ENCODE results near the gene POLD4. TPM values are rescaled to one million over a fixed set of nuclear protein-coding genes. Genes with fewer than 3 reads are reported as not detected.

The POLD4 gene
- total RNA-seq, 1 experiment from 2014 or later, result 44.2 TPM

DNA sequence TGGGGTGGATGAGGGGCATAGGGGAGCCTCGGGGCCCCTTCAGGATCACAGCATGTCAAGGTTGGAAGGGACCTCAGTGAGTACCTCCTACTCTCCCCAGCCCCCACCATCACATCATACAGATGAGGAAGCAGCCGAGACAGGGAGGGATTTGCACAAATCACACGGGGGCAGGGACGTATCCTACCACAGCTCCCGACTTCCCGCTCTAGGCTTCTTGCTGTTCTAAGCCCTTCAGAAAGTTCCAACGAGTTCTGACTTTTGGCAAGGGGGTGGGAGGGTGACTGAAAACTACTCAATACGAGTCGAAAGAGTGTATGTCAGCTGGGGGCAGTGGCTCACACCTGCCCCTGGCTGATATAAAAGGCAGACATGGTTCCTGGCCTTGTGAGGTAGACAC, 33.7 kb upstream of the POLD4 start (continued):
- TF ChIP-seq YY1 (IDR thresholded peaks at IDR 0.05; ENCODE audit: extremely low read depth, insufficient replicate concordance, low read depth, low read length), result no peak

DNA sequence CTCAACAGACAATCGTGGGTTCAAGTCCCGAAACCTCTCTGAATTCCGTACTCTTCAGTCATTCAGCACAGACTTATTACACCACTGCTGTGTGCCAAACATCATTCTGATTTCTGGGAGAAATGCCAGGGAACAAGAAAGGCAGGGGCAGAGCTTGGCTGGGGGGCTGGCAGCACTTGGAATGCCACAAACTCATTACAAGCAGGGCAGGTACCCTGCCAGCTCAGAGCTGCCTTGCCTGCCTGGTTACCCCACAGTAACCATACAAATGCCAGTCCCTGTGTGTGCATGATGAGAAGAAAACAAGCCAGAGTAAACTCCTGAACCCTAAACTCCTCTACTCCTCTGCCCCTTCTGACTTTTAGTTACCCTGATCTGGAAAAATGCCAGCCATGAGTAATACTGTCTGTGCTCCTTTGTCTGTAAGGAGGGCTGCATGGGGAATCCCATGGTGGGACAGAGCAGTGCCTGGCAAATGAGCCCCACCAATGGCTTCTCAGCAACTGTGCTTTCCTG, 31.6 kb upstream of the POLD4 start:
- no peak for ATAC-seq

More for the DNA sequence above, 31.6 kb upstream of the POLD4 start:
- Histone ChIP-seq H3K27me3 (ENCODE audit: insufficient read depth, low read length) (no peaks in the 10 kb centered on the region), H3K4me2 (ENCODE audit: low read length) (peak overlapping the region; percentile 30), H3K9me3 (ENCODE audit: control insufficient read depth in 1 of 2, insufficient read depth in 1 of 2, low read depth in 1 of 2, low read length in 2 of 2) (no peaks in the 10 kb centered on the region), H3K27ac (ENCODE audit: low read depth, low read length) (no peak overlapping the region), H3K9ac (ENCODE audit: low read length) (peak overlapping the region; percentile 16; the same call in 1 of the 2 replicates), H2AFZ (ENCODE audit: low read depth, low read length, poor library complexity, severe bottlenecking) (no peak overlapping the region), H3K9me2 (ENCODE audit: insufficient read depth) (no peaks in the 10 kb centered on the region), H3K79me2 (ENCODE audit: insufficient read depth, low read length) (no peaks in the 10 kb centered on the region), H4K20me1 (ENCODE audit: insufficient read depth) (no peaks in the 10 kb centered on the region), H3K36me3 (ENCODE audit: control insufficient read depth in 1 of 2, insufficient read depth in 2 of 2, low read length in 2 of 2) (no peaks in the 10 kb centered on the region), H3K4me3 (replicated peaks in 1 of 2; ENCODE audit: low read depth in 1 of 2, low read length in 2 of 2) (no peak overlapping the region), H3K4me1 (ENCODE audit: control insufficient read depth in 1 of 2, insufficient read depth in 2 of 2, low read length in 2 of 2) (peaks cover 30 to 50% of the 10 kb centered on the region in 2 experiments)
- DNase-seq (ENCODE audit: low read depth, low spot score), result no peak
- BruUV-seq (replicated peaks), result no TSS peak
- ChIA-PET CTCF (interaction anchor here (0.7 to 1.5 kb wide), 3 partner anchors 11 to 40 kb away, joined by 3 to 4 read pairs (median 4); no protein-coding TSS in a partner anchor), RAD21 (ENCODE audit: low non-redundant PET in 1 of 2, low total read pairs in 2 of 2, uncharacterized antibody in 2 of 2, unreplicated experiment in 2 of 2) (no interaction called here), POLR2A (interaction anchor here (1.5 kb wide), 1 partner anchor 29 kb away, joined by 6 read pairs; no protein-coding TSS in a partner anchor)
- TF ChIP-seq, protein P1, sequence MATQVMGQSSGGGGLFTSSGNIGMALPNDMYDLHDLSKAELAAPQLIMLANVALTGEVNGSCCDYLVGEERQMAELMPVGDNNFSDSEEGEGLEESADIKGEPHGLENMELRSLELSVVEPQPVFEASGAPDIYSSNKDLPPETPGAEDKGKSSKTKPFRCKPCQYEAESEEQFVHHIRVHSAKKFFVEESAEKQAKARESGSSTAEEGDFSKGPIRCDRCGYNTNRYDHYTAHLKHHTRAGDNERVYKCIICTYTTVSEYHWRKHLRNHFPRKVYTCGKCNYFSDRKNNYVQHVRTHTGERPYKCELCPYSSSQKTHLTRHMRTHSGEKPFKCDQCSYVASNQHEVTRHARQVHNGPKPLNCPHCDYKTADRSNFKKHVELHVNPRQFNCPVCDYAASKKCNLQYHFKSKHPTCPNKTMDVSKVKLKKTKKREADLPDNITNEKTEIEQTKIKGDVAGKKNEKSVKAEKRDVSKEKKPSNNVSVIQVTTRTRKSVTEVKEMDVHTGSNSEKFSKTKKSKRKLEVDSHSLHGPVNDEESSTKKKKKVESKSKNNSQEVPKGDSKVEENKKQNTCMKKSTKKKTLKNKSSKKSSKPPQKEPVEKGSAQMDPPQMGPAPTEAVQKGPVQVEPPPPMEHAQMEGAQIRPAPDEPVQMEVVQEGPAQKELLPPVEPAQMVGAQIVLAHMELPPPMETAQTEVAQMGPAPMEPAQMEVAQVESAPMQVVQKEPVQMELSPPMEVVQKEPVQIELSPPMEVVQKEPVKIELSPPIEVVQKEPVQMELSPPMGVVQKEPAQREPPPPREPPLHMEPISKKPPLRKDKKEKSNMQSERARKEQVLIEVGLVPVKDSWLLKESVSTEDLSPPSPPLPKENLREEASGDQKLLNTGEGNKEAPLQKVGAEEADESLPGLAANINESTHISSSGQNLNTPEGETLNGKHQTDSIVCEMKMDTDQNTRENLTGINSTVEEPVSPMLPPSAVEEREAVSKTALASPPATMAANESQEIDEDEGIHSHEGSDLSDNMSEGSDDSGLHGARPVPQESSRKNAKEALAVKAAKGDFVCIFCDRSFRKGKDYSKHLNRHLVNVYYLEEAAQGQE (IDR thresholded peaks at IDR 0.05; ENCODE audit: low read depth), result no peak
- TF ChIP-seq POLR2AphosphoS5 (IDR thresholded peaks at IDR 0.05; ENCODE audit: low read depth, low read length) (no peak), FOSL1 (IDR thresholded peaks at IDR 0.05; ENCODE audit: low read depth) (no peak), EZH2 (IDR thresholded peaks at IDR 0.05) (no peak)
- intact Hi-C loops (cut with micrococcal nuclease), result no loop called here
